ENCODE results near the gene VPREB1.

GRCh38 chr22:22248878-22249277, 4.3 kb downstream of the VPREB1 start:
- TF ChIP-seq CTCF (IDR thresholded peaks at IDR 0.05) (no peak), POLR2A (IDR thresholded peaks at IDR 0.05) (no peak)
